HepG2 (cell line): ENCODE results near the gene FMNL1. TPM values are rescaled to one million over a fixed set of nuclear protein-coding genes. Genes with fewer than 3 reads are reported as not detected.

Experiments
- ATAC-seq: fragments of 200-7000 bp; cut with Tn5 transposase; 3 replicates; pipeline ENCODE4 v1.9.1; 2020; ENCODE audit warnings: mild to moderate bottlenecking, moderate library complexity
- BruUV-seq: library from RNA; stranded (reverse); fragments of 400-500 nt; replicated peaks from 2 replicates; lab custom pipeline; 2021; lab: Mats Ljungman, UMichigan
- CTCF ChIA-PET: fragments of 300-600 bp; formaldehyde crosslinking; extraction: SDS; loops from one replicate; lab custom pipeline; 2021; ENCODE audit warnings: low total read pairs, inconsistent platforms, low intra/inter-chr PET ratio; lab: Yijun Ruan, JAX
- POLR2A ChIA-PET: fragments of 350-600 bp; sonication (Branson Sonifier 250); formaldehyde crosslinking; loops from one replicate; lab custom pipeline; 2020; ENCODE audit warnings: antibody characterized with exemption, inconsistent platforms; lab: Yijun Ruan, JAX
- DNase-seq: peaks from one replicate; pipeline ENCODE4 v3.0.0-alpha.2; 2015; ENCODE audit warnings: low spot score
- FAIRE-seq: peaks from 3 replicates; lab custom pipeline; 2011; peaks lifted over from hg19 to GRCh38; lab: Jason Lieb, UNC
- H2AFZ ChIP-seq: one replicate; pipeline ENCODE4 v1.6.1; 2011; ENCODE audit warnings: low read length, inconsistent platforms
- H3K27ac ChIP-seq: fragments of 300-600 bp; 3 replicates; pipeline ENCODE4 v1.8.0; 2011; ENCODE audit warnings: mixed run types, mild to moderate bottlenecking, mixed read lengths, low read length, inconsistent platforms; ENCODE audit not compliant: insufficient read depth; ENCODE audit errors: extremely low read length
- H3K27me3 ChIP-seq, 2 experiments: fragments of 200-600 bp in 1 of 2; 2 replicates in 1 of 2; 3 replicates in 1 of 2; pipeline versions ENCODE4 v1.6.0 to v1.8.0; 2011; ENCODE audit warnings: low read length in 2 of 2, mild to moderate bottlenecking in 2 of 2, moderate library complexity in 2 of 2, inconsistent platforms in 1 of 2; ENCODE audit not compliant: insufficient read depth in 2 of 2, control insufficient read depth in 1 of 2
- H3K36me3 ChIP-seq, 2 experiments: fragments of 200-600 bp in 1 of 2; replicated peaks in 1 of 2; 2 replicates in 1 of 2; 3 replicates in 1 of 2; pipeline versions ENCODE4 v1.5.1 to v1.8.0; 2011; ENCODE audit warnings: low read length in 2 of 2, inconsistent platforms in 1 of 2; ENCODE audit not compliant: insufficient read depth in 2 of 2, control insufficient read depth in 1 of 2
- H3K4me1 ChIP-seq: 2 replicates; pipeline ENCODE4 v1.5.1; 2012; ENCODE audit warnings: low read length, inconsistent platforms; ENCODE audit not compliant: insufficient read depth
- H3K4me2 ChIP-seq: 2 replicates; pipeline ENCODE4 v1.6.0; 2011; ENCODE audit warnings: low read depth, low read length, inconsistent platforms
- H3K4me3 ChIP-seq, 3 experiments: fragments of 200-600 bp in 1 of 3; sonication (generic), shearing (Covaris generic) in 1 of 3; replicated peaks in 1 of 3; 2 replicates each; pipeline ENCODE4 v1.5.1; 2011 to 2016; ENCODE audit warnings: low read length in 3 of 3, inconsistent platforms in 2 of 3, low read depth in 2 of 3, mild to moderate bottlenecking in 2 of 3, control low read depth in 1 of 3, mixed read lengths in 1 of 3; ENCODE audit not compliant: insufficient read depth in 1 of 3
- H3K79me2 ChIP-seq: one replicate; pipeline ENCODE4 v1.6.1; 2011; ENCODE audit warnings: low read length, inconsistent platforms; ENCODE audit not compliant: insufficient read depth
- H3K9ac ChIP-seq: 2 replicates; pipeline ENCODE4 v1.6.0; 2011; ENCODE audit warnings: mild to moderate bottlenecking, low read depth, low read length, inconsistent platforms; ENCODE audit not compliant: insufficient read depth
- H3K9me3 ChIP-seq: 2 replicates; pipeline ENCODE4 v1.5.1; 2012; ENCODE audit warnings: mild to moderate bottlenecking, low read length
- H4K20me1 ChIP-seq: 2 replicates; pipeline ENCODE4 v1.6.0; 2011; ENCODE audit warnings: inconsistent platforms, mild to moderate bottlenecking, low read length, moderate library complexity; ENCODE audit not compliant: insufficient read depth
- ETV6 ChIP-seq: sonication (generic); formaldehyde crosslinking; conservative IDR thresholded peaks from 2 replicates; pipeline ENCODE4 v1.4.0; 2020; ENCODE audit warnings: missing genetic modification reagents
- NFE2L1 ChIP-seq: sonication (generic); formaldehyde crosslinking; IDR thresholded peaks from 2 replicates; pipeline ENCODE4 v1.4.0; 2020; ENCODE audit warnings: missing genetic modification reagents, mild to moderate bottlenecking, borderline replicate concordance
- NR2F1 ChIP-seq, 2 experiments: fragments of 450-650 bp in 1 of 2; formaldehyde crosslinking in 1 of 2; IDR thresholded peaks; 2 replicates each; pipeline versions ENCODE4 v1.5.0 to v1.6.1; 2016 to 2020; ENCODE audit warnings: mild to moderate bottlenecking in 1 of 2, missing compliant biosample characterization in 1 of 2, missing genetic modification reagents in 1 of 2, moderate library complexity in 1 of 2
- SRF ChIP-seq: IDR thresholded peaks from 2 replicates; pipeline ENCODE4 v1.6.1; 2011; ENCODE audit warnings: mild to moderate bottlenecking, low read depth, low read length, moderate library complexity
- ZIK1 ChIP-seq: sonication (generic); formaldehyde crosslinking; IDR thresholded peaks from 2 replicates; pipeline ENCODE4 v1.5.0; 2020; ENCODE audit warnings: mild to moderate bottlenecking, low read depth, missing genetic modification reagents, borderline replicate concordance
- ZNF274 ChIP-seq: sonication (generic); formaldehyde crosslinking; IDR thresholded peaks from 2 replicates; pipeline ENCODE4 v1.5.1; 2020; ENCODE audit warnings: mild to moderate bottlenecking, missing genetic modification reagents
- WGBS: methylation state at CpG from one replicate; pipeline ENCODE4 v1.1.6; 2017; ENCODE audit warnings: low lambda C conversion rate; 5-methylcytosine and 5-hydroxymethylcytosine counted together
- in situ Hi-C: cut with HindIII; loops from 2 replicates; pipeline ENCODE4 v1.10.0; 2017; ENCODE audit warnings: low pct_unique_long_range_greater_than_20kb; ENCODE audit not compliant: extremely low pct_ligation_motif_present
- intact Hi-C: fragments of 100-400 bp; cut with micrococcal nuclease; formaldehyde crosslinking; loops from one replicate; pipeline ENCODE4 v1.10.0; 2022; ENCODE audit not compliant: unreplicated experiment
- polyA plus RNA-seq, 8 experiments: library from polyadenylated mRNA; depleted of rRNA in 3 of 8; stranded (reverse) in 7 of 8; unstranded in 1 of 8; fragments of >200 nt; fragmentation: Illumina TruSeq in 4 of 8; extraction: Trizol in 4 of 8; gene quantifications; 2 replicates each; pipeline versions ENCODE4 v1.2.1 to v1.2.3, GENCODE V29; 2011 to 2016; ENCODE audit warnings: low read depth in 4 of 8, missing spikeins in 1 of 8, mixed read lengths in 1 of 8; ENCODE audit not compliant: insufficient read depth in 1 of 8
- total RNA-seq, 5 experiments: library from RNA; depleted of rRNA; stranded (reverse); fragments of >200 nt; fragmentation: Illumina TruSeq; extraction: Trizol; gene quantifications; 2 replicates each; pipeline ENCODE4 v1.2.3, GENCODE V29; 2016; ENCODE audit warnings: low read depth in 1 of 5
- TF ChIP-seq, protein P1 (sequence below): sonication (generic); formaldehyde crosslinking; IDR thresholded peaks from 2 replicates; pipeline ENCODE4 v1.5.1; 2020; ENCODE audit warnings: missing genetic modification reagents, mild to moderate bottlenecking, borderline replicate concordance
- TF ChIP-seq, protein P2 (sequence below): sonication (generic); formaldehyde crosslinking; IDR thresholded peaks from 2 replicates; pipeline ENCODE4 v1.8.1; 2023; ENCODE audit warnings: mild to moderate bottlenecking, missing genetic modification reagents
- TF ChIP-seq, protein P3 (sequence below): sonication (generic); formaldehyde crosslinking; IDR thresholded peaks from 2 replicates; pipeline ENCODE4 v1.4.0; 2020; ENCODE audit warnings: missing genetic modification reagents
- TF ChIP-seq, protein P4 (sequence below): IDR thresholded peaks from 2 replicates; pipeline ENCODE4 v1.6.1; 2016
- TF ChIP-seq, protein P5 (sequence below): sonication (generic); formaldehyde crosslinking; IDR thresholded peaks from 2 replicates; pipeline ENCODE4 v1.4.0; 2020; ENCODE audit warnings: missing genetic modification reagents, low read depth, mild to moderate bottlenecking, borderline replicate concordance

FMNL1 gene
- total and polyA plus RNA-seq, 2 of the 13 experiments (the other 11 are each of a cell fraction or from before 2014, with no cell fraction given), result 0.53 to 0.70 TPM

DNA sequence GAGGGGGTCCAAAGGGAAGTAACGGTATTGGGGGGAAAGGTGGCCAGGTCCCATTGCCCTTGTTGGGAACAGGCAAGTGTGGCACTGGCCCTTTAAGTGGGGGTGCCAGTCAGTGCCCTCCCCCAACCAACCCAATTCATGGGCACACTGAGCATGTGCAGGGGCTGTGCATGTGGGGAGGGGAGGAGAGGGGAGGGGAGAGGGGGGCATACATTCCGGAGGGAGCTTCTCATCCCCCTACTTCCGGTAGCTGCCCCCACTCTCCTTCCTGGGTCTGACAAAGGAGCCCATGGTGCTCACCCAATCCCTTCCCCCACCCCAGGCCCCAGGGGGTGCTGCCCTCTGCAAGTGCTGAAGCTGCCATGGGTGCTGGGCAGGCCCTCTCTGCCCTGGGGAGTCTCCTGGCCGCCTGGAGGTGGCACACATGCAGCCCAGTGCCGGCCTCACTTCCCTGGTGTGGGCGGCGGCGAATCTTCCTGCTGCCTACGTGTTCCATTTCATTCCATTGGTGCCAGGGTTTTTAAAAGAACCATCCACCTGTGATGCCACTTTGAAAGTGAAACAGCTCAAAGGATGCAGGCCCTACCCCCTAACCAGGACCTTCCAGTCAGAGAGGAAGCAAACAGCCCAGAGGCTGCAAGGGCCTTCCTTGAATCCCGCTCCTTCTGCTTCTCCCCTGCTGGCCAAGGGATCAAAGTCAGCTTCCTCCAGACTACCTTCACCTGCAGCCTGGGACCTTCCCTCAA is 49.0 kb upstream of the FMNL1 start (continued):
- no peak for TF ChIP-seq NR2F1 (CRISPR knock-in tag; IDR thresholded peaks at IDR 0.05)
- TF ChIP-seq SRF, result peak; percentile 24; the same call in 1 of the 2 replicates

DNA sequence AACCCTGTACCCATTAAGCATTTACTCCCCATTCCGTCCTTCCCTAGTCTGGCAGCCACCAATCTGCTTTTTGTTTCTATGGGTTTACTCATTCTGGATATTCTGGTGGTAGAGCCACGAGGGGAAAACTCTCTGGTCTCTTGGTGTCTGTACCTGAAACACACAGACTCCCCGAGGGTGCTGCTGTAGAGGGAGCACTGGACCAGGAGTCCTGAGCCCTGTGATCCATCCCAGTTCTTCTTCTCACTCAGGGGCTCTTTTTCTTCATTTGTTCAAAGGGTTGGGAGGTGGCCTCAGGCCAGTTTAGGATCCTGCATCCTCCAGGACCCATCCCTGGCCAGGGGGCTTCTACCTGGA is 45.9 kb upstream of the FMNL1 start:
- in situ Hi-C loops (no loop called here), intact Hi-C loops (no loop called here)
- H3K79me2 ChIP-seq, result no peaks in the 10 kb centered on the region
- ATAC-seq (no peak), FAIRE-seq (no peak), DNase-seq (no peak)
- ChIA-PET POLR2A (interaction anchor here (0.6 to 24.3 kb wide), 5 partner anchors 19 to 115 kb away, joined by 3 to 2487 read pairs (median 4); partner anchors contain the start of genes HEXIM1, HEXIM2 and NMT1), CTCF (no interaction called here)
- H3K36me3 ChIP-seq, result no peaks in the 10 kb centered on the region
- H3K9ac ChIP-seq, result no peak overlapping the region
- 76% methylated on average over 3 of the region's 3 CpGs for WGBS
- no peaks in the 10 kb centered on the region for H4K20me1 ChIP-seq
- no peak overlapping the region for H2AFZ ChIP-seq
- H3K9me3 ChIP-seq, result no peaks in the 10 kb centered on the region
- no TSS peak for BruUV-seq
- no peaks in the 10 kb centered on the region for H3K27me3 ChIP-seq
- peaks cover 64% of the 10 kb centered on the region for H3K4me1 ChIP-seq
- H3K27ac ChIP-seq, result no peak overlapping the region
- no peak overlapping the region for H3K4me2 ChIP-seq
- TF ChIP-seq, protein P1, sequence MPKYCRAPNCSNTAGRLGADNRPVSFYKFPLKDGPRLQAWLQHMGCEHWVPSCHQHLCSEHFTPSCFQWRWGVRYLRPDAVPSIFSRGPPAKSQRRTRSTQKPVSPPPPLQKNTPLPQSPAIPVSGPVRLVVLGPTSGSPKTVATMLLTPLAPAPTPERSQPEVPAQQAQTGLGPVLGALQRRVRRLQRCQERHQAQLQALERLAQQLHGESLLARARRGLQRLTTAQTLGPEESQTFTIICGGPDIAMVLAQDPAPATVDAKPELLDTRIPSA (CRISPR knock-in tag), result no peak
- TF ChIP-seq NFE2L1 (CRISPR knock-in tag), result no peak
- TF ChIP-seq, protein P2, sequence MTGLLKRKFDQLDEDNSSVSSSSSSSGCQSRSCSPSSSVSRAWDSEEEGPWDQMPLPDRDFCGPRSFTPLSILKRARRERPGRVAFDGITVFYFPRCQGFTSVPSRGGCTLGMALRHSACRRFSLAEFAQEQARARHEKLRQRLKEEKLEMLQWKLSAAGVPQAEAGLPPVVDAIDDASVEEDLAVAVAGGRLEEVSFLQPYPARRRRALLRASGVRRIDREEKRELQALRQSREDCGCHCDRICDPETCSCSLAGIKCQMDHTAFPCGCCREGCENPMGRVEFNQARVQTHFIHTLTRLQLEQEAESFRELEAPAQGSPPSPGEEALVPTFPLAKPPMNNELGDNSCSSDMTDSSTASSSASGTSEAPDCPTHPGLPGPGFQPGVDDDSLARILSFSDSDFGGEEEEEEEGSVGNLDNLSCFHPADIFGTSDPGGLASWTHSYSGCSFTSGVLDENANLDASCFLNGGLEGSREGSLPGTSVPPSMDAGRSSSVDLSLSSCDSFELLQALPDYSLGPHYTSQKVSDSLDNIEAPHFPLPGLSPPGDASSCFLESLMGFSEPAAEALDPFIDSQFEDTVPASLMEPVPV (CRISPR knock-in tag), result 0 out of 2 replicates have a peak, but pooled peaks have one; percentile 30
- TF ChIP-seq ETV6 (CRISPR knock-in tag), result no peak
- TF ChIP-seq, protein P3, sequence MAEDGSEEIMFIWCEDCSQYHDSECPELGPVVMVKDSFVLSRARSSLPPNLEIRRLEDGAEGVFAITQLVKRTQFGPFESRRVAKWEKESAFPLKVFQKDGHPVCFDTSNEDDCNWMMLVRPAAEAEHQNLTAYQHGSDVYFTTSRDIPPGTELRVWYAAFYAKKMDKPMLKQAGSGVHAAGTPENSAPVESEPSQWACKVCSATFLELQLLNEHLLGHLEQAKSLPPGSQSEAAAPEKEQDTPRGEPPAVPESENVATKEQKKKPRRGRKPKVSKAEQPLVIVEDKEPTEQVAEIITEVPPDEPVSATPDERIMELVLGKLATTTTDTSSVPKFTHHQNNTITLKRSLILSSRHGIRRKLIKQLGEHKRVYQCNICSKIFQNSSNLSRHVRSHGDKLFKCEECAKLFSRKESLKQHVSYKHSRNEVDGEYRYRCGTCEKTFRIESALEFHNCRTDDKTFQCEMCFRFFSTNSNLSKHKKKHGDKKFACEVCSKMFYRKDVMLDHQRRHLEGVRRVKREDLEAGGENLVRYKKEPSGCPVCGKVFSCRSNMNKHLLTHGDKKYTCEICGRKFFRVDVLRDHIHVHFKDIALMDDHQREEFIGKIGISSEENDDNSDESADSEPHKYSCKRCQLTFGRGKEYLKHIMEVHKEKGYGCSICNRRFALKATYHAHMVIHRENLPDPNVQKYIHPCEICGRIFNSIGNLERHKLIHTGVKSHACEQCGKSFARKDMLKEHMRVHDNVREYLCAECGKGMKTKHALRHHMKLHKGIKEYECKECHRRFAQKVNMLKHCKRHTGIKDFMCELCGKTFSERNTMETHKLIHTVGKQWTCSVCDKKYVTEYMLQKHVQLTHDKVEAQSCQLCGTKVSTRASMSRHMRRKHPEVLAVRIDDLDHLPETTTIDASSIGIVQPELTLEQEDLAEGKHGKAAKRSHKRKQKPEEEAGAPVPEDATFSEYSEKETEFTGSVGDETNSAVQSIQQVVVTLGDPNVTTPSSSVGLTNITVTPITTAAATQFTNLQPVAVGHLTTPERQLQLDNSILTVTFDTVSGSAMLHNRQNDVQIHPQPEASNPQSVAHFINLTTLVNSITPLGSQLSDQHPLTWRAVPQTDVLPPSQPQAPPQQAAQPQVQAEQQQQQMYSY (CRISPR knock-in tag), result no peak
- TF ChIP-seq, protein P4, sequence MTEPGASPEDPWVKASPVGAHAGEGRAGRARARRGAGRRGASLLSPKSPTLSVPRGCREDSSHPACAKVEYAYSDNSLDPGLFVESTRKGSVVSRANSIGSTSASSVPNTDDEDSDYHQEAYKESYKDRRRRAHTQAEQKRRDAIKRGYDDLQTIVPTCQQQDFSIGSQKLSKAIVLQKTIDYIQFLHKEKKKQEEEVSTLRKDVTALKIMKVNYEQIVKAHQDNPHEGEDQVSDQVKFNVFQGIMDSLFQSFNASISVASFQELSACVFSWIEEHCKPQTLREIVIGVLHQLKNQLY (CRISPR knock-in tag), result no peak
- TF ChIP-seq, protein P5, sequence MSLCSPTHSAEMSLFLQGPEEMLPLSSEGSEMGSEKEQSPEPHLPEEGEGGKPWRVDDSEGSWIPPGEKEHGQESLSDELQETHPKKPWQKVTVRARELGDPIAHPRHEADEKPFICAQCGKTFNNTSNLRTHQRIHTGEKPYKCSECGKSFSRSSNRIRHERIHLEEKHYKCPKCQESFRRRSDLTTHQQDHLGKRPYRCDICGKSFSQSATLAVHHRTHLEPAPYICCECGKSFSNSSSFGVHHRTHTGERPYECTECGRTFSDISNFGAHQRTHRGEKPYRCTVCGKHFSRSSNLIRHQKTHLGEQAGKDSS (CRISPR knock-in tag), result peak; percentile 99
- no peak for TF ChIP-seq ZNF274 (CRISPR knock-in tag)
- TF ChIP-seq ZIK1 (CRISPR knock-in tag), result no peak
- no peak overlapping the region for H3K4me3 ChIP-seq
